HFF-Myc (cell line): ENCODE data around the gene MAEA.

Experiments used
- DNase-seq: peaks from one replicate; pipeline ENCODE4 v3.0.0-alpha.2; 2011; ENCODE audit warnings: low read depth; ENCODE audit errors: extremely low read depth
- H3K4me3 ChIP-seq: replicated peaks from 2 replicates; pipeline ENCODE4 v1.5.1; 2011; ENCODE audit warnings: low read depth, mild to moderate bottlenecking, control low read depth, low read length
- CTCF ChIP-seq: IDR thresholded peaks from 2 replicates; pipeline ENCODE4 v1.5.1; 2012; ENCODE audit warnings: mild to moderate bottlenecking, low read depth, low read length, control low read depth; ENCODE audit errors: missing control alignments

MAEA gene

GRCh38 chr4:1258457-1258856 is 31.2 kb upstream of the MAEA start:
- no peak for TF ChIP-seq CTCF
- no peak for DNase-seq
- no peak overlapping the region for H3K4me3 ChIP-seq

- TF ChIP-seq CTCF, result no peak
- no peak for DNase-seq
- H3K4me3 ChIP-seq, result no peak overlapping the region
Observed at GRCh38 chr4:1259966-1260365, 29.7 kb upstream of the MAEA start.

GRCh38 chr4:1260418-1261106 is 29.1 kb upstream of the MAEA start:
- no peak for TF ChIP-seq CTCF
- H3K4me3 ChIP-seq, result no peak overlapping the region
- DNase-seq, result no peak

- no peak overlapping the region for H3K4me3 ChIP-seq
- no peak for DNase-seq
- no peak for TF ChIP-seq CTCF
Observed at GRCh38 chr4:1261107-1261928, 28.4 kb upstream of the MAEA start.

GRCh38 chr4:1264942-1265341 is 24.7 kb upstream of the MAEA start:
- H3K4me3 ChIP-seq, result no peak overlapping the region
- no peak for DNase-seq
- TF ChIP-seq CTCF, result no peak

GRCh38 chr4:1265351-1265750 is 24.3 kb upstream of the MAEA start:
- TF ChIP-seq CTCF, result no peak
- DNase-seq, result no peak
- H3K4me3 ChIP-seq, result no peak overlapping the region
